Thoracic aorta (tissue), 2 donors: Measurements from ENCODE around the gene LUZP2. TPM values are rescaled to one million over a fixed set of nuclear protein-coding genes. Genes with fewer than 3 reads are reported as not detected.

Experiments used
- ATAC-seq: fragments of 150-250 bp; one replicate; pipeline ENCODE4 v1.8.0; 2017; ENCODE audit warnings: low read depth; ENCODE audit not compliant: insufficient number of reproducible peaks, low FRiP score
- DNase-seq: peaks from one replicate; pipeline ENCODE4 v3.0.0-alpha.2; 2020; ENCODE audit warnings: low spot score
- H3K27ac ChIP-seq, 2 donors: fragments of 200-600 bp; sonication (generic); 1 replicate in 1 of 2; 2 replicates in 1 of 2; pipeline ENCODE4 v1.5.1; 2016; ENCODE audit warnings: mild to moderate bottlenecking in 2 of 2, moderate library complexity in 2 of 2
- H3K27me3 ChIP-seq: fragments of 200-600 bp; sonication (generic); replicated peaks from 2 replicates; pipeline ENCODE4 v1.6.0; 2016; ENCODE audit warnings: mild to moderate bottlenecking; ENCODE audit not compliant: insufficient read depth
- H3K36me3 ChIP-seq: fragments of 200-600 bp; sonication (generic); one replicate; pipeline ENCODE4 v1.5.1; 2016
- H3K4me1 ChIP-seq, 2 donors: fragments of 200-600 bp; sonication (generic); 1 replicate in 1 of 2; 2 replicates in 1 of 2; pipeline versions ENCODE4 v1.5.1 to v1.6.0; 2016; ENCODE audit warnings: low read depth in 2 of 2, mild to moderate bottlenecking in 1 of 2; ENCODE audit not compliant: control insufficient read depth in 1 of 2
- H3K4me3 ChIP-seq: fragments of 200-600 bp; sonication (generic); 2 replicates; pipeline ENCODE4 v1.5.1; 2016; ENCODE audit warnings: mild to moderate bottlenecking
- H3K9me3 ChIP-seq: fragments of 200-600 bp; sonication (generic); 2 replicates; pipeline ENCODE4 v1.5.1; 2016
- CTCF ChIP-seq: fragments of 200-600 bp; sonication (generic); IDR thresholded peaks from one replicate; pipeline ENCODE4 v1.5.1; 2019; ENCODE audit warnings: antibody characterized with exemption
- total RNA-seq, 2 donors: library from RNA; depleted of rRNA; stranded (reverse); fragments of >200 nt; gene quantifications; one replicate each; pipeline versions ENCODE4 v1.1.0 to v1.2.3, GENCODE V29; 2016

Gene LUZP2
- total RNA-seq, 2 donors from 2014 or later, result 0.41 TPM; not detected in 1

- Histone ChIP-seq H3K36me3 (no peaks in the 10 kb centered on the region), H3K4me1 (no peaks in the 10 kb centered on the region), H3K4me3 (no peak overlapping the region), H3K27me3 (no peaks in the 10 kb centered on the region), H3K27ac (no peak overlapping the region), H3K9me3 (no peaks in the 10 kb centered on the region)
- no peak for TF ChIP-seq CTCF
- DNase-seq, result no peak
- ATAC-seq, result no peak
Observed at GRCh38 chr11:24859801-24860300, 363.0 kb downstream of the LUZP2 start.

- Histone ChIP-seq H3K27ac (no peak overlapping the region), H3K36me3 (no peaks in the 10 kb centered on the region), H3K9me3 (no peaks in the 10 kb centered on the region), H3K4me3 (no peak overlapping the region), H3K4me1 (no peaks in the 10 kb centered on the region), H3K27me3 (no peaks in the 10 kb centered on the region)
- no peak for DNase-seq
- no peak for ATAC-seq
- no peak for TF ChIP-seq CTCF
Observed at GRCh38 chr11:24861440-24861839, 364.6 kb downstream of the LUZP2 start.

- no peaks in the 10 kb centered on the region for H3K9me3 ChIP-seq
Observed at GRCh38 chr11:24866743-24867142, 369.9 kb downstream of the LUZP2 start.

GRCh38 chr11:24870048-24870447 lies 373.2 kb downstream of the LUZP2 start:
- no peaks in the 10 kb centered on the region for H3K4me1 ChIP-seq
- TF ChIP-seq CTCF, result no peak
- no peaks in the 10 kb centered on the region for H3K27me3 ChIP-seq
- no peaks in the 10 kb centered on the region for H3K9me3 ChIP-seq
- no peak overlapping the region for H3K4me3 ChIP-seq
- ATAC-seq (no peak), DNase-seq (no peak)
- no peaks in the 10 kb centered on the region for H3K36me3 ChIP-seq
- no peak overlapping the region for H3K27ac ChIP-seq

More at GRCh38 chr11:24866743-24867142, 369.9 kb downstream of the LUZP2 start:
- DNase-seq (no peak), ATAC-seq (no peak)
- H3K27ac ChIP-seq, result no peak overlapping the region
- no peak overlapping the region for H3K4me3 ChIP-seq
- H3K36me3 ChIP-seq, result no peaks in the 10 kb centered on the region
- TF ChIP-seq CTCF, result no peak
- no peaks in the 10 kb centered on the region for H3K4me1 ChIP-seq
- H3K27me3 ChIP-seq, result no peaks in the 10 kb centered on the region

- Histone ChIP-seq H3K36me3 (no peaks in the 10 kb centered on the region), H3K4me1 (no peaks in the 10 kb centered on the region), H3K27ac (no peak overlapping the region), H3K4me3 (no peak overlapping the region), H3K27me3 (no peaks in the 10 kb centered on the region), H3K9me3 (no peaks in the 10 kb centered on the region)
- no peak for DNase-seq
- no peak for TF ChIP-seq CTCF
- no peak for ATAC-seq
Observed at GRCh38 chr11:24872186-24872585, 375.3 kb downstream of the LUZP2 start.
